Psoas muscle (tissue), 8 donors: Measurements from ENCODE around the gene VIPR2. TPM values are rescaled to one million over a fixed set of nuclear protein-coding genes. Genes with fewer than 3 reads are reported as not detected.

Experiments used
- ATAC-seq, 4 donors: fragments of 200-7000 bp; cut with Tn5 transposase; one replicate each; pipeline ENCODE4 v1.9.1; 2020; ENCODE audit warnings: moderate library complexity in 3 of 4, mild to moderate bottlenecking in 2 of 4
- DNase-seq, 2 donors: peaks; one replicate each; pipeline ENCODE4 v3.0.0-alpha.2; 2020
- H3K27ac ChIP-seq: fragments of 200-600 bp; one replicate; pipeline ENCODE4 v1.8.0; 2022
- H3K27me3 ChIP-seq, 3 donors: fragments of 200-600 bp in 1 of 3; one replicate each; pipeline versions ENCODE4 v1.6.1 to v1.8.0; 2013 to 2022; ENCODE audit warnings: low read length in 2 of 3, mild to moderate bottlenecking in 2 of 3, moderate library complexity in 1 of 3; ENCODE audit not compliant: insufficient read depth in 3 of 3
- H3K36me3 ChIP-seq, 2 donors: fragments of 200-600 bp in 1 of 2; one replicate each; pipeline versions ENCODE4 v1.6.1 to v1.8.0; 2013 to 2022; ENCODE audit warnings: low read depth in 1 of 2, mild to moderate bottlenecking in 1 of 2, moderate library complexity in 1 of 2; ENCODE audit not compliant: insufficient read depth in 1 of 2
- H3K4me1 ChIP-seq: fragments of 200-600 bp; one replicate; pipeline ENCODE4 v1.8.0; 2022
- H3K4me3 ChIP-seq: fragments of 200-600 bp; one replicate; pipeline ENCODE4 v1.8.0; 2022; ENCODE audit warnings: mild to moderate bottlenecking
- H3K9me3 ChIP-seq: fragments of 200-600 bp; one replicate; pipeline ENCODE4 v1.8.0; 2022
- WGBS, 3 donors: extraction: QIAGEN DNeasy Blood & Tissue Kit; methylation state at CpG; one replicate each; pipeline versions ENCODE4 v1.1.6 to v1.1.7; 2013; 5-methylcytosine and 5-hydroxymethylcytosine counted together
- intact Hi-C, 2 donors: fragments of 100-400 bp; cut with DNase I; formaldehyde crosslinking; loops; one replicate each; pipeline versions ENCODE4 v1.11.0 to v1.14.2; 2022
- polyA plus RNA-seq, 3 donors: library from polyadenylated mRNA; stranded (reverse); fragments of 200-250 nt; gene quantifications; one replicate each; pipeline ENCODE4 v1.2.3, GENCODE V29; 2013
- total RNA-seq, 4 donors: library from RNA; stranded (reverse); fragmentation: NEBNext Ultra II Directional in 2 of 4; extraction: Animal tissue kit (Norgen Biotek cat#: 25700) in 2 of 4; gene quantifications; one replicate each; pipeline versions ENCODE4 v1.2.1 to v1.2.4, GENCODE V29; 2021 to 2023
- TF ChIP-seq, protein P1 (sequence below): fragments of 200-600 bp; IDR thresholded peaks from one replicate; pipeline ENCODE4 v1.8.0; 2022; ENCODE audit warnings: antibody characterized with exemption
- donor health status: healthy with polysubstance abuse.
- donor health status: DM: no; HTN: no; CAD: no; lungs with moderate emphysema.
- donor health status: Bipolar disorder and iron deficiency.
- donor health status: healthy.
- donor health status: DM: yes; HTN: yes; CAD: no.
- donor health status: DM: no; HTN: no; CAD: no.
- donor health status: DM: no; HTN: no; CAD: no.
- donor health status: DM: yes; HTN: yes; CAD: no.

VIPR2 gene
- total and polyA plus RNA-seq, 7 donors, result 0.60 to 3.6 (median 2.4) TPM

DNA sequence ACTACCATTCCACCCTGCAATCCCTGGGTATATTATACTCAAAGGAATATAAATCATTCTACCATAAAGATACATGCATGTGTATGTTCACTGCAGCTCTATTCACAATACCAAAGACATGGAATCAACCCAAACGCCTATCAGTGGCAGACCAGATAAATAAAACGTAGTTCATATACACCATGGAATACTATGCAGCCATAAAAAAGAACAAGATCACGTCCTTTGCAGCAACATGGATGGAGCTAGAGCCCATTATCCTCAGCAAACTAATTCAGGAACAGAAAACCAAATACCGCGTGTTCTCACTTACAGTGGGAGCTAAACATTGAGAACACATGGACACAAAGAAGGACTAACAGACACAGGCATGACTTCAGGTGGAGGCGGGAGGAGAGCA, 150.0 kb downstream of the VIPR2 start:
- Histone ChIP-seq H3K36me3 (no peaks in the 10 kb centered on the region), H3K4me3 (no peak overlapping the region), H3K9me3 (peaks cover 3% of the 10 kb centered on the region), H3K27ac (no peak overlapping the region), H3K4me1 (no peaks in the 10 kb centered on the region), H3K27me3 (peaks cover 0 to 65% (median 18%) of the 10 kb centered on the region in 3 donors)
- WGBS, 3 donors, result 93 to 94% (median 93%) methylated on average over 6 of the region's 6 CpGs
- intact Hi-C loops, result no loop called here
- ATAC-seq, result no peak
- DNase-seq, result no peak
- TF ChIP-seq, protein P1, sequence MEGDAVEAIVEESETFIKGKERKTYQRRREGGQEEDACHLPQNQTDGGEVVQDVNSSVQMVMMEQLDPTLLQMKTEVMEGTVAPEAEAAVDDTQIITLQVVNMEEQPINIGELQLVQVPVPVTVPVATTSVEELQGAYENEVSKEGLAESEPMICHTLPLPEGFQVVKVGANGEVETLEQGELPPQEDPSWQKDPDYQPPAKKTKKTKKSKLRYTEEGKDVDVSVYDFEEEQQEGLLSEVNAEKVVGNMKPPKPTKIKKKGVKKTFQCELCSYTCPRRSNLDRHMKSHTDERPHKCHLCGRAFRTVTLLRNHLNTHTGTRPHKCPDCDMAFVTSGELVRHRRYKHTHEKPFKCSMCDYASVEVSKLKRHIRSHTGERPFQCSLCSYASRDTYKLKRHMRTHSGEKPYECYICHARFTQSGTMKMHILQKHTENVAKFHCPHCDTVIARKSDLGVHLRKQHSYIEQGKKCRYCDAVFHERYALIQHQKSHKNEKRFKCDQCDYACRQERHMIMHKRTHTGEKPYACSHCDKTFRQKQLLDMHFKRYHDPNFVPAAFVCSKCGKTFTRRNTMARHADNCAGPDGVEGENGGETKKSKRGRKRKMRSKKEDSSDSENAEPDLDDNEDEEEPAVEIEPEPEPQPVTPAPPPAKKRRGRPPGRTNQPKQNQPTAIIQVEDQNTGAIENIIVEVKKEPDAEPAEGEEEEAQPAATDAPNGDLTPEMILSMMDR, result no peak

DNA sequence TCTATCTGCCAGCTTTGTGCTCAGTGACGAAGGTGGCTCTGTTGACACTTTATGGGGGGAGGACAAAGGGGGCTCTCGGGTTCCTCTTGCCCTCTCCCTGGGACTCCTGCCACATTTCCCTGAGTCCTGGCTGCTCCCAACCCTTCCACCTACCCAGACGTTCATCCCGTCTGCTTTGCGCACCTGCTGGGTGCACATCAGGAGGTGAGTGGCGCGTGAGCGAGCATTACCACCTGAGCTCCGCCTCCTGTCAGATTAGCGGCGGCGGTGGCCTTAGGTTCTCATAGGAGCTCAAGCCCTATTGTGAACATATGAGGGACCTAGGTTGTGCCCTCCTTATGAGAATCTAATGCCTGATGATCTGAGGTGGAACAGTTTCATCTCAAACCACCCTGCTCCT, 151.1 kb downstream of the VIPR2 start:
- TF ChIP-seq, protein P1, result no peak
- Histone ChIP-seq H3K36me3 (no peaks in the 10 kb centered on the region), H3K4me3 (no peak overlapping the region), H3K27me3 (peaks cover 0 to 69% (median 16%) of the 10 kb centered on the region in 3 donors), H3K9me3 (peaks cover 3% of the 10 kb centered on the region), H3K27ac (no peak overlapping the region), H3K4me1 (no peaks in the 10 kb centered on the region)
- 89 to 91% (median 90%) methylated on average over 12 of the region's 12 CpGs for WGBS, 3 donors
- no peak for DNase-seq
- ATAC-seq, result no peak
- intact Hi-C loops, result no loop called here

DNA sequence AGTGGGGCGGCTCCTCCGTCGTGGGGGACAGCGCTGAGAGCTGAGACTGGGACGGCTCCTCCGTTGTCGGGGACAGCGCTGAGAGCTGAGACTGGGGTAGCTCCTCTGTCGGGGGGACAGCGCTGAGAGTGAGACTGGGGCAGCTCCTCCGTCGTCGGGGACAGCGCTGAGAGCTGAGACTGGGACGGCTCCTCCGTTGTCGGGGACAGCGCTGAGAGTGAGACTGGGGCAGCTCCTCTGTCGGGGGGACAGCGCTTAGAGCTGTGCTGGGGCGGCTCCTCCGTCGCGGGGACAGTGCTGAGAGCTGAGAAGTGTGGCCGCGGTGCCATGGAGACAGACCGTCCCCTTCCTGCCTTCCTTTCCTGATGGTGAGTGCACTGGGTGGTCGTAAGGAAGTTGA, 151.9 kb downstream of the VIPR2 start:
- no peak overlapping the region for H3K27ac ChIP-seq
- DNase-seq (no peak), ATAC-seq (no peak)
- peaks cover 3% of the 10 kb centered on the region for H3K9me3 ChIP-seq
- no peak overlapping the region for H3K4me3 ChIP-seq
- no peaks in the 10 kb centered on the region for H3K36me3 ChIP-seq
- intact Hi-C loops, result no loop called here
- no peaks in the 10 kb centered on the region for H3K4me1 ChIP-seq
- WGBS, 3 donors, result 28 to 31% (median 28%) methylated on average over 23 to 28 of the region's 28 CpGs
- peaks cover 0 to 69% (median 16%) of the 10 kb centered on the region in 3 donors for H3K27me3 ChIP-seq
- TF ChIP-seq, protein P1, result no peak

DNA sequence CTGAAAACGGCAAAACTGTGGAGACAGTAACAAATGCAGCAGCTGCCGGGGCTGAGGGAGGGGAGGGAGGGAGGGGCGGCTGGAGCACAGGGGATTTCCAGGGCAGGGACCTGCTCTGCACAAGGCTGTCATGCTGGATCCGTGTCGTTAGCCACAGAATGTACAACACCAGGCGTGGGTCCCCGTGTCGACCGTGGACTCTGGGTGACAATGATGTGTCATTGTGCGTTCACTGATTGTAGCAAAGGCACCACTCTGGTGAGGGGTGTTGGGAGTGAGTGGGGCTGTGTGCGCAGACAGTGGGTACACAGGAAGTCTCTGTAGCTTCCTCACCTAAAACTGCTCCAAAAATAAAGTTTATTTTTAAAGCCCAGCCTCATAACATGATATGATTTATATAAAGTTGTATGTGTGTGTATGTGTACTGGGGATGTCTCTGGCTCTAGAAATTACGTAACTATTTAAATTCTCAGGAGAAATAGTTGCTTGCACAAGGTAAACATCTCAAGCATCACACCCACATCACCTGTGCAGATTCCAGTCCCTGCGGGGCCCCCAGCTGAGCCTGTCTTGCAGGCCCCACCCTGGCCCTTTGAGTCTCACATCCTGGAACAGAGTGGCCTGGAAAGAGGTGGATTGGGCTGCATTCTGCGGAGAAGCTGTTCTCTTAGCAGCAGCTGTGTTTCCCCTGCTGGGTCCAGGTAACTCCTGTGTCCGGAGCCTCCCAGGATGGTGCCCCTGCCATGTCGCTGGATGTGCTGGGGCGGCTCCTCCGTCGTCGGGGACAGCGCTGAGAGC, 152.6 kb downstream of the VIPR2 start:
- H3K9me3 ChIP-seq, result peaks cover 3% of the 10 kb centered on the region
- H3K36me3 ChIP-seq, result no peaks in the 10 kb centered on the region
- DNase-seq, result no peak
- ATAC-seq, result no peak
- 39 to 43% (median 39%) methylated on average over 20 to 21 of the region's 21 CpGs for WGBS, 3 donors
- intact Hi-C loops, result no loop called here
- TF ChIP-seq, protein P1, result no peak
- H3K27ac ChIP-seq, result no peak overlapping the region
- H3K4me3 ChIP-seq, result no peak overlapping the region
- H3K4me1 ChIP-seq, result no peaks in the 10 kb centered on the region
- H3K27me3 ChIP-seq, result peaks cover 0 to 62% (median 16%) of the 10 kb centered on the region in 3 donors
